ENCODE data around the gene PELI1.
A peak's percentile ranks its signal among the peaks of the same experiment; 100 is the strongest.
"Not testable (repeated sequence)": the region's sequence is repeated elsewhere in the genome, so short reads cannot be mapped to it uniquely, and the experiment has no call there.

Gene PELI1

DNA sequence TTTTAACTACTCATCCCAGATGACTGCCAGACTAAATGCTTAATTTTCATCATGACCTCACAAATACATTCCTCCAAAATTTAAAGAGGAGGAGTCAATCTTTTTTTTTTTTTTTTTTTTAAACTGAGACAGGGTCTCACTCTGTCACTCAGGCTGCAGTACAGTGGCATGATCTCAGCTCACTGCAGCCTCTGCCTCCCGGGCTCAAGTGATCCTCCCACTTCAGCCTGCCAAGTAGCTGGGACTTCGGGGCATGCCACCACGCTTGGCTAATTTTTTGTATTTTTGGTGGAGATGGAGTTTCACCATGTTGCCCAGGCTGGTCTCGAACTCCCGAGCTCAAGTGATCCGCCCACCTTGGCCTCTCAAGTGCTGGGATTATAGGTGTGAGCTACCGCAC is 41.5 kb downstream of the PELI1 start:
- ATAC-seq (replicated peaks), result not testable (repeated sequence)

DNA sequence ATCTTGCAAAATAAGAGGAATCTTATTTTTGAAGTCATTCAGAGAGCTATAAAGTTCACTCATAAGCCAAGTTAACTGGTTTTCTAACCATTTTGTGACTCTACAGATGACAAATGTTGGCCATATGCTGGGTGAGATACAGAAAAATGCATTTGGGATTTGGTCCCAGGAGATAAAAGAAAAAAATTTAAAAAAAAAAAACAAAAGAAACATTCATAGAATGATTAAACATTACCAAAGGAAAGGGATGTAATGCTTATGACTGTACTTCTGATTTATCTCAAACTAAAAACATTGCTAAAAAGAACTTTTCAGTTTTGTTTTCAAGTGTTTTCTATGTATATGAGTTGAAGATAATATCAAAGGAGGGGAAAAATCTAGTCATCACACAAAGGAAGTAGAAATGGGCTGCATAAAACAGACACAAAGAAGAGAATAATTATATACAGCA is 43.1 kb downstream of the PELI1 start:
- DNase-seq (no peak), ATAC-seq (replicated peaks) (peak; percentile 82)
- peaks cover 36 to 47% of the 10 kb centered on the region in 2 donors for H3K36me3 Mint-ChIP-seq

More for the DNA sequence above, 41.5 kb downstream of the PELI1 start:
- Mint-ChIP-seq H3K4me1 (peaks cover 18 to 51% of the 10 kb centered on the region in 2 donors), H3K36me3 (peaks cover 35 to 41% of the 10 kb centered on the region in 2 donors)
- not testable (repeated sequence) for H3K4me3 Mint-ChIP-seq, H3K27ac Mint-ChIP-seq, H3K9me3 Mint-ChIP-seq, H3K27me3 Mint-ChIP-seq, DNase-seq

DNA sequence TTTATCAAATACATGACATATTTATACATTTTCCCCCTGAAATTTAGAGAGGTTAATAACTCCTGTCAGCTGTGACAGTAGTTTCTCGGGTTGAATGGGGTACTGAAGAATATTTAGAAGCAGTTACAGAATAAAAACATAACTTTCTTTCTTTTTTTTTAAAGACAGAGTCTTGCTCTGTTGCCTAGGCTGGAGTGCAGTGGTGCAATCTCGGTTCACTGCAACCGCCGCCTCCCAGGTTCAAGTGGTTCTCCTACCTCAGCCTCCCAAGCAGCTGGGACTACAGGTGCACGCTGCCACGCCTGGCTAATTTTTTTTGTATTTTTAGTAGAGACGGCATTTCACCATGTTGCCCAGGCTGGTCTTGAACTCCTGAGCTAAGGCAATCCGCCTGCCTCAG is 43.6 kb downstream of the PELI1 start:
- H3K9me3 Mint-ChIP-seq, H3K27me3 Mint-ChIP-seq, DNase-seq, H3K27ac Mint-ChIP-seq: not testable (repeated sequence)
- H3K36me3 Mint-ChIP-seq, result peaks cover 38 to 47% of the 10 kb centered on the region in 2 donors
- peaks cover 12 to 44% of the 10 kb centered on the region in 2 donors for H3K4me1 Mint-ChIP-seq
- H3K4me3 Mint-ChIP-seq, result peak overlapping the region in 1 of 2 donors; percentile 17
- peak; percentile 33 to 44 for ATAC-seq (replicated peaks)

More for the DNA sequence above, 43.1 kb downstream of the PELI1 start:
- Mint-ChIP-seq H3K4me1 (peaks cover 16 to 50% of the 10 kb centered on the region in 2 donors), H3K4me3 (peak overlapping the region; percentile 4), H3K27ac (peak overlapping the region; percentile 15), H3K9me3 (peaks cover 3 to 4% of the 10 kb centered on the region in 2 donors), H3K27me3 (no peaks in the 10 kb centered on the region)

DNA sequence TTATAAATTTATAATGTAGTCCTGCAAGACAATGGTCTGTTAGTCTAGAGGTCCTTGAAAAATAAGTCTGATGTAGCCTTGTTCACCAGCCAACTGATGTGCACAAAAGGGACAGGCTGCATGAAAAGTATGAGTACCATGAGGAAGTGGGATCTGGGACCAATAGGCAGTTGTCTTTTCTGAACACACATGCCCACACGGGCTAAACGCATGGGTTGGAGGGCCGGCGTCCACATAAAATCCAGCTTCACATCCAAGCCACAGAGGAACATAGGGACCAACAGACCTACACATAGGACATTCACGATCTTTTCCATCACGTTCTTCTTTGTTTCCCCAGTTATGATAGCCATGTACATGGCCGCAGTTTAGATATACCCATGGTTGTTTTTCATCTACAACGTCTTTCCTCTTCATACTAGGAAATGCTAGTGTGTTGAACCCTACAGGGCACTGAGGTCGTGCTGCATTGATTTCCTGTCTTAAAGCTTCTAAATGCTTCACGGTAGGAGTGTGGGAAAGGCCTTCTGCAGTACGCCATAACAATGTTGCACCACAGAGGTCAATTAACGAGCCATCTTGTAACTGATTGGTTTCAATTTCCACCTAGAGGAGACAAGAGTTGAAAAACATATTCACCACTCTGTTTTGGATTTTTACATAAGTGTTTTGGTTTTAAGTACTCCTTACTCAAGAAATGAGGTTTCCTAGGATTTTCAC is 49.4 kb downstream of the PELI1 start:
- H3K36me3 Mint-ChIP-seq, result peaks cover 51 to 59% of the 10 kb centered on the region in 2 donors

DNA sequence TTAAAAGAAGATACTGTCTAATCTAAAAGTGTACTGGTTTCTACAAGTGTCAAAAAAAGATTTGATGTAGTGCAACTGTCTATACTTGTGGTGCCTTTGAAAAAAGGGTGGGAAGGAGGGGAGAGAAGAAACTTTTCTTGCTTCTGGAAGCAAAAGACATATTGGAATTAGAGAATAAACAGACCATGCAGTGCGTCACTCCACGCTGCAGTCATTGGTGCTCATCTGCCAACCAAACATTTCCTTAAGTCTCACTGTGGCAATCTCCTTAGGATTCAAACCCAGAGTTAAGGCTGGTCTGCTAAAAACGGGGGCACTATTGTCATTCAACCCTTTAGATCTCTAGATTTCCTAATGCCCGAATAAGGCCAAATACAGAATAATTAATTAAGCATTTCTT is 50.9 kb downstream of the PELI1 start:
- no peak overlapping the region for H3K27ac Mint-ChIP-seq
- no peaks in the 10 kb centered on the region for H3K27me3 Mint-ChIP-seq
- DNase-seq, result no peak
- peaks cover 9 to 13% of the 10 kb centered on the region in 2 donors for H3K9me3 Mint-ChIP-seq
- no peak overlapping the region for H3K4me3 Mint-ChIP-seq
- peaks cover 26 to 38% of the 10 kb centered on the region in 2 donors for H3K4me1 Mint-ChIP-seq
- ATAC-seq (replicated peaks), result no peak
- peaks cover 44 to 49% of the 10 kb centered on the region in 2 donors for H3K36me3 Mint-ChIP-seq

More for the DNA sequence above, 49.4 kb downstream of the PELI1 start:
- DNase-seq, result no peak
- no peak for ATAC-seq (replicated peaks)
- no peak overlapping the region for H3K4me3 Mint-ChIP-seq
- H3K9me3 Mint-ChIP-seq, result peaks cover 9 to 13% of the 10 kb centered on the region in 2 donors
- H3K27ac Mint-ChIP-seq, result no peak overlapping the region
- peaks cover 26 to 34% of the 10 kb centered on the region in 2 donors for H3K4me1 Mint-ChIP-seq
- no peaks in the 10 kb centered on the region for H3K27me3 Mint-ChIP-seq

DNA sequence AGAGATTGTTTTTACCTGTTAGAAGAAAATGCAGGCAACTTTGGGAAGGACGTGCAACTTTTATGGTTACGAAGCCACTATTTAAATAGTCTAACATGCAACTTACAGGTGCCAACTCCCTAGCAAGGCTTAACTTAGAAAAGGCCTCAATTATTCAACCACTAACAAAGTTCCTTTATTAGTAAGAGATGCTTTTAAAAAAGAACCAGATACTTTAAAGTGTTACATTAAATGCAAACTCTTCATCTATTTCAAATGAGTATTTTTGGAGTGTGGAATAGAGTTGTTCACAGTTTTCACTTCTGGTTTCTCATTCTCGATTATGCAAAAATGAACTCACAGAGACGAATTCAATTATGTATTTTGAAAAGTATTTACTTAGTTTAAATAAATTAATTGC is 51.7 kb downstream of the PELI1 start:
- peaks cover 38 to 47% of the 10 kb centered on the region in 2 donors for H3K36me3 Mint-ChIP-seq
- H3K27me3 Mint-ChIP-seq, result no peaks in the 10 kb centered on the region
- peaks cover 9 to 13% of the 10 kb centered on the region in 2 donors for H3K9me3 Mint-ChIP-seq
- peak overlapping the region; percentile 51 for H3K27ac Mint-ChIP-seq
- DNase-seq, result no peak
- H3K4me3 Mint-ChIP-seq, result peak overlapping the region; percentile 48 to 55
- peaks cover 27 to 39% of the 10 kb centered on the region in 2 donors for H3K4me1 Mint-ChIP-seq
- peak; percentile 75 to 81 for ATAC-seq (replicated peaks)

DNA sequence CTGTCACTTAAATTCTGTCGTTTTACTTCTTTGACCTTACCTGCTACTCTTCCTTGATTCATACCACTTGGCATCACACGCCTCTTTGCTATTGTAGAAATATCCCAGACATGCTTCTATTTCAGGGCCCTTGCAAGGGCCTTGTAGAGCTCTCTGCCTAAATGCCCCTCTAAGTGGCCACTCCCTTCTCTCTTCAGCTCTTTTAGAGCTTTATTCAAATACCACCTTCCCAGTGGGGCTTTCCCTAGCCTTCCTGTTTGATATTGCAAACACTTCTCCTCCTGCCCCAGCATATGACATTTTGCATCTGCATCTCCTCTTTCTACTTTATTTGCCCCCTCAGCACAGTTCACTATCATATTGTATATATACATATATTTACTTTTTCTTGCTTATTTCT is 54.0 kb downstream of the PELI1 start:
- H3K4me3 Mint-ChIP-seq, result peak overlapping the region; percentile 50 to 52
- H3K4me1 Mint-ChIP-seq, result peaks cover 34 to 49% of the 10 kb centered on the region in 2 donors
- ATAC-seq (replicated peaks) (peak; percentile 75 to 80), DNase-seq (peak; percentile 24)
- peaks cover 2 to 5% of the 10 kb centered on the region in 2 donors for H3K9me3 Mint-ChIP-seq
- no peaks in the 10 kb centered on the region for H3K27me3 Mint-ChIP-seq
- peak overlapping the region; percentile 1 for H3K27ac Mint-ChIP-seq
- H3K36me3 Mint-ChIP-seq, result peaks cover 23 to 31% of the 10 kb centered on the region in 2 donors

DNA sequence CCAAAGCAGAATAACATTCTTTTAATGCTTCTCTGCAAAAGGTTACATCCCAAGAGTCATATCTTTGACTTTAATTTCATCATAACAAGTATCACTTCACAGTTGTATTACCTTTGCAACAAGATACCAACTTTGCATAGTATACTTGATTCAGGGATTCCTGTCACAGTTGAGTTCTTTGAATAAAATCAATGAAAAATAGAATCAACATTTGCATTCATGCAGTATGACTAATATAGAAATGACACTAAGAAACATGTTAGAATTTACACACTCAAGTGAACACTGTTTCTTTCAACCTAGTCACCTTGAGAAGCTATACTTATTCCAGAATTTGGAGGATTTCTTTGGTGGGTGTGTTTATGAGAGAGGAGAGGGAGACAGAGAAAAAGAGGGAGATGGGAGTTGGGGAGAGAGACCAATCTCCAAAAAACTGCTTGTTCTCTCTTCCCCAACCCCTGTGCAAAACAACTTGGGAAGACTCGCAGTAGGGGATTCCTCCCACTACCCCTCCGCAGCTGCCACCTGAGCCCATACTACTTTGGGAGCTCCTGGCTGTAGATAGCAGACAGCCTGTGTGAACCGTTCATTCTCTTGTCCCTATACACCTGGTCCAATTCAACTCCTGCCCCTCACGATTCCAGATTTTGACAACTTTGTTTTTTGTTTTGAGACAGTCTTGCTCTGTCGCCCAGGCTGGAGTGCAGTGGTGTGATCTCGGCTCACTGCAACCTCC is 57.7 kb downstream of the PELI1 start:
- H3K27me3 Mint-ChIP-seq, result no peaks in the 10 kb centered on the region
- H3K4me1 Mint-ChIP-seq, result peaks cover 28 to 39% of the 10 kb centered on the region in 2 donors
- no peak for DNase-seq
- H3K9me3 Mint-ChIP-seq, result no peaks in the 10 kb centered on the region
- peak overlapping the region; percentile 37 to 54 for H3K4me3 Mint-ChIP-seq
- H3K27ac Mint-ChIP-seq, result peak overlapping the region; percentile 79
- peaks cover 15 to 21% of the 10 kb centered on the region in 2 donors for H3K36me3 Mint-ChIP-seq
- ATAC-seq (replicated peaks), result peak; percentile 74 to 79

DNA sequence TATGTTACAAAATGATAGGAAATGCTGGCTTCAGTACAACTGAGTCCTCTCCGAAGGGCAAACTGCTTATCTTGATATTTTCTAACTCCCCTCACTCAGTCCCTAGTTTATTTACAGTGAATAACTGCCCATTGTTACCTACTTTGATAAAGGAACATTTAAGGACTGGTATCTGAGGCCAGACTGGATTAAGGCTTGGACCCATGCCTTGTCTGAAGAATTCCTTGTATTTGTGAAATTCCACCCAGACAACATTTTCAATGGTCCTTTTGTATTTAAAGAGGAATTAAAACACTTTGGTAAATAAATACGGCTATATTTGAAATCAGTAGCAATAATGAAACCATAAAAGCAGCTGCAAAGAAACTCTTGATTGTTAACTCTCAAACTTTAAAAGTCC is 58.3 kb downstream of the PELI1 start:
- no peak overlapping the region for H3K27ac Mint-ChIP-seq
- no peak overlapping the region for H3K4me3 Mint-ChIP-seq
- no peak for ATAC-seq (replicated peaks)

DNA sequence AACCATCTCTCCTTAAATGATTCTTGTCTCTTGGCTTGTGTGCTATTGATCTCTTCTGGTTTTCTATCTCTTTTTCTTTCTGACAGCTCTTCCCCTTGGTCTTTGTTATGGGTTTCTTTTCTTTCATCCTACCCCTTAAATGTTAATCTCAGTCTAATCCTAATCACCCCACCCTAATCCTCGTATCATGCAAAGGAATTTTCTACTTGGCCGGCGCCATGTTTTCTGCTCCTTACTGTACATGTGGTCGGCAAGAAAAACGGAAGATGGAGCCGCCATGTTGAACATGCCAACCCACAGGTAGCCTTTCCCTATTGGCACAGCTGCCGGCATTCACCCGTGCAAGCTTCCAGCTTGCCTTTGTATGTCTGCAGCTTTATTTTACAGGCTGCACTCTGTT is 63.2 kb downstream of the PELI1 start:
- H3K27me3 Mint-ChIP-seq, result no peaks in the 10 kb centered on the region
- ATAC-seq (replicated peaks), result no peak

More for the DNA sequence above, 58.3 kb downstream of the PELI1 start:
- Mint-ChIP-seq H3K27me3 (no peaks in the 10 kb centered on the region), H3K4me1 (peaks cover 24 to 33% of the 10 kb centered on the region in 2 donors), H3K36me3 (peaks cover 9 to 15% of the 10 kb centered on the region in 2 donors), H3K9me3 (no peaks in the 10 kb centered on the region)
- DNase-seq, result no peak

DNA sequence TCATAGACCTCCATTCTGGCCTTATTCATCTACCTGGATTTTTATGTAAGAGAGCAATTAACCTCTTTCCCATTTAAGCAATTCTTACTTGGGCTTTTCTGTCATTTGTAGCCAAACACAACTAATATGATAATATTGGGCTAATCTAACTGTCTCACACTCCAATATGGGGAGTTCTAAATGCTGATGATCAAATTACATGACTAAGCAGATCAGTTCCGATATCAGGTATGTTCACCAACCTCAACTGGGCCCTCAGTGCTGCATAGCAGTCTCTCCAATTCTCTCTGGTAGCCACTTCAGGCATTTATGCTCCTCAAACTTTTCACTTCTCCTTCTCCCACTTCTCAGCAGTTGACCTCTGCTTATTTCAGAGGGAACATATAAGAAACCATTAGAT is 64.0 kb downstream of the PELI1 start:
- DNase-seq (no peak), ATAC-seq (replicated peaks) (no peak)
- Mint-ChIP-seq H3K36me3 (no peaks in the 10 kb centered on the region), H3K9me3 (no peaks in the 10 kb centered on the region), H3K4me1 (peaks cover 4 to 6% of the 10 kb centered on the region in 2 donors), H3K27me3 (no peaks in the 10 kb centered on the region), H3K4me3 (no peak overlapping the region), H3K27ac (no peak overlapping the region)

More for the DNA sequence above, 63.2 kb downstream of the PELI1 start:
- H3K36me3 Mint-ChIP-seq, result no peaks in the 10 kb centered on the region
- no peak overlapping the region for H3K4me3 Mint-ChIP-seq
- no peak for DNase-seq
- H3K9me3 Mint-ChIP-seq, result no peaks in the 10 kb centered on the region
- H3K27ac Mint-ChIP-seq, result no peak overlapping the region
- H3K4me1 Mint-ChIP-seq, result peaks cover 4 to 6% of the 10 kb centered on the region in 2 donors

DNA sequence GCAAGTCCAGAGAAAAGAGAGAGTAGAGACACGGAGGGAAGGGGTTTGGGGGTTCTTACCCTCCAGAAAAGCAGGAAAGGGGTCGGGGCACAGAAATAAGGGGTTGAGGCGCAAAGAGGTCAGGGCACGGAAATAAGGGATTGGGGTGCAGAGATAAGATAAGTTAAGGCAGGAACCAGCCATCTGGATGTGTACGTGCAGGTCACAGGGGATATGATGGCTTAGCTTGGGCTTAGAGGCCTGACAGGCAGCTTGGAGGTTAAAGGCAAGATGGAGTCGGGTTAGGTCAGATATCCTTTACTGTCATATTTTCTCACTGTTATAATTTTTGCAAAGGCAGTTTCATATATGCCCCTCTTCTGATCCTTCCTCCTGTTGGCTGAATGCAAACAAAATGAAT is 64.5 kb downstream of the PELI1 start:
- not testable (repeated sequence) for H3K36me3 Mint-ChIP-seq; H3K27ac Mint-ChIP-seq; H3K27me3 Mint-ChIP-seq; H3K4me1 Mint-ChIP-seq; ATAC-seq (replicated peaks); H3K9me3 Mint-ChIP-seq; H3K4me3 Mint-ChIP-seq; DNase-seq

DNA sequence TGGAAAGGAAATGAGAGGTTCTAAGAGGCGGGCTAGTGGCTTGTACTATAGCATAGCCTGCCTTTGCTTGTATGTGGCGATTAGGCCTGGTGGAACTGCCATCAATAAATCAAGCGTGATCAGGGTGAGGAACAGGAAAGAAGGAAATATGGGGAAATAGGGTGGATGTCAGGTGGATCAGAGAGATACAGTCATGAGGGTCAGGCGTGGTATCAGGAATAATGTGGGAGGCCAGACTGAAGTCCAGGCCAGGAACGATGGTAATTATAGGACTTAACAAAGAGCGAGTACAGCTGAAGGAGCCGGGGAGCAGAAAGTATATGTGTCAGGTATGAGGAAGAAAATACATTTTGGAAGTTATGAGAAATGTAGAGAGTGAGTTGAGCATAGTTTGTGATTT is 67.4 kb downstream of the PELI1 start:
- not testable (repeated sequence) for H3K36me3 Mint-ChIP-seq; ATAC-seq (replicated peaks); H3K4me1 Mint-ChIP-seq; H3K27ac Mint-ChIP-seq; H3K27me3 Mint-ChIP-seq; H3K4me3 Mint-ChIP-seq; H3K9me3 Mint-ChIP-seq; DNase-seq

DNA sequence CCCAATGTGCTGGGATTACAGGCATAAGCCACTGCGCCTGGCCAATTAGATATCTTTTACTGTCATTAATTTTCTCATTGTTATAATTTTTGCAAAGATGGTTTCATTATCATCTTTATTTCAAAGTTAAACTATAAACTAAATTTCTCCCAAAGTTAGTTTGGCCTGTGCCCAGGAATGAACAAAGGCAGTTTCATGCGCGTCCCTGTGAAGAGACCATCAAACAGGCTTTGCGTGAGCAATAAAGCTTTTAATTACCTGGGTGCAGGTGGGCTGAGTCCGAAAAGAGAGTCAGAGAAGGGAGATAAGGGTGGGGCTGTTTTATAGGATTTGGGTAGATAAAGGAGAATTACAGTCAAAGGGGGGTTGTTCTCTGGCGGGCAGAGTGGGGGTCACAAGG is 69.6 kb downstream of the PELI1 start:
- not testable (repeated sequence) for H3K36me3 Mint-ChIP-seq; H3K4me1 Mint-ChIP-seq; H3K9me3 Mint-ChIP-seq; ATAC-seq (replicated peaks); H3K27ac Mint-ChIP-seq; H3K4me3 Mint-ChIP-seq; H3K27me3 Mint-ChIP-seq; DNase-seq

All from stimulated activated naive B cell treated with anti-CD40 and anti-IgM and Interleukin-4, amounts not matched to agents 10 μg/mL and 1 μg/mL and 100 μg/mL, for 72 hours (primary cell).